Right lung (tissue), 10 donors: ENCODE results near the gene F12. TPM values are rescaled to one million over a fixed set of nuclear protein-coding genes. Genes with fewer than 3 reads are reported as not detected.
A peak's percentile ranks its signal among the peaks of the same experiment; 100 is the strongest.

Experiments
- DNase-seq, 2 donors: peaks; one replicate each; pipeline ENCODE4 v3.0.0-alpha.2; 2013
- long read RNA-seq, 8 donors: transcript quantifications; one replicate each; lab custom pipeline, GENCODE V29; 2026
- polyA plus RNA-seq, 5 donors: library from polyadenylated mRNA; unstranded; fragments of 120-200 nt; gene quantifications; one replicate each; pipeline versions ENCODE4 v1.2.1 to v1.2.3, GENCODE V29; 2013; ENCODE audit warnings: inconsistent platforms in 1 of 5, low replicate concordance in 1 of 5; ENCODE audit not compliant: insufficient read length in 5 of 5, insufficient read depth in 1 of 5

The F12 gene
- under 1 TPM in 4 of 5 donors, not detected in 1; 0.09 to 0.40 (median 0.17) TPM for polyA plus RNA-seq
- long read RNA-seq, donor 1 = 0 reads
- long read RNA-seq, donor 2 = 0 reads
- long read RNA-seq, donor 3 = 0 reads
- long read RNA-seq, donor 4 = 0 reads
- long read RNA-seq, donor 5 = 0 reads
- long read RNA-seq, donor 6 = 0 reads
- long read RNA-seq, donor 7 = 0 reads
- long read RNA-seq, donor 8 = 0 reads

DNA sequence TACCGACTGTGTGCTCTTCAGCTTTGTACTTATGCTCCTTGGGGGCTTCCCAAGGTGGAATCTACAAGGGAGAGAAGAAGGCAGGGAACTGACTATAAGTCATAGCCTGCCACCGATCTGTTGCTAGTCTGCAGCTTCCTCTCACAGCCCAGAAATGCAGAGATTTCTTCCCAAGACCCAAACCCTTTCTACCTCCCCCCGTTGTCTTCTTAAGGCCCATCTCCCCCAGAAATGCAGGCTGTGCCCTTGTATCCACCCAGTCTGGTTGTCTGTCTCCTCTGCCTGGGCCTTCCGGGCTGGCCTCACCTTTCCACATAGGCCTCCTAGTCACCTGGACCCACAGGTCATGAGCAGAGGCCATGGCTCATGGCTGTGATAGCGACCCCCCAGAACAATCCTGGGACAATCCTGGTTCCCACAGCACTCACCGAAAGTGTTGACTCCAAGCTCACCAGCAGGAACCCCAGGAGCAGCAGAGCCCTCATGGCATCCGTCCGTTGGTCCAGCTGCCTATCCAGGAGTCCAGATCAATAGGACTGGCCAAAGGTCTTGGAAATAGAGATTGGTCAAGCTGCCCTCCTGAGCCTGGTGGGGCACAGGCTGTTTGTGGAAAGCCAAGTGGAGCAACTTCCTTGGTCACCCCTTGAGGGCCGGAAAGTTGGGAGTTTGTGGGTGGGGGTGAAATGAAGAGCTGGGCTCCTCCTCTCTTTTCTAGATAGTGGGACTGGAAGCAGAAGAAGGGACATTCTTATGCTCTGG, at the start of gene F12:
Gene F12, minus strand, starts transcription at position 522 of the 759 bp plus-strand sequence. Its CDS starts 37 bp downstream, at position 485.
- no peak for DNase-seq

GRCh38 chr5:177458912-177459350, 49.6 kb upstream of the F12 start:
- DNase-seq = no peak

DNA sequence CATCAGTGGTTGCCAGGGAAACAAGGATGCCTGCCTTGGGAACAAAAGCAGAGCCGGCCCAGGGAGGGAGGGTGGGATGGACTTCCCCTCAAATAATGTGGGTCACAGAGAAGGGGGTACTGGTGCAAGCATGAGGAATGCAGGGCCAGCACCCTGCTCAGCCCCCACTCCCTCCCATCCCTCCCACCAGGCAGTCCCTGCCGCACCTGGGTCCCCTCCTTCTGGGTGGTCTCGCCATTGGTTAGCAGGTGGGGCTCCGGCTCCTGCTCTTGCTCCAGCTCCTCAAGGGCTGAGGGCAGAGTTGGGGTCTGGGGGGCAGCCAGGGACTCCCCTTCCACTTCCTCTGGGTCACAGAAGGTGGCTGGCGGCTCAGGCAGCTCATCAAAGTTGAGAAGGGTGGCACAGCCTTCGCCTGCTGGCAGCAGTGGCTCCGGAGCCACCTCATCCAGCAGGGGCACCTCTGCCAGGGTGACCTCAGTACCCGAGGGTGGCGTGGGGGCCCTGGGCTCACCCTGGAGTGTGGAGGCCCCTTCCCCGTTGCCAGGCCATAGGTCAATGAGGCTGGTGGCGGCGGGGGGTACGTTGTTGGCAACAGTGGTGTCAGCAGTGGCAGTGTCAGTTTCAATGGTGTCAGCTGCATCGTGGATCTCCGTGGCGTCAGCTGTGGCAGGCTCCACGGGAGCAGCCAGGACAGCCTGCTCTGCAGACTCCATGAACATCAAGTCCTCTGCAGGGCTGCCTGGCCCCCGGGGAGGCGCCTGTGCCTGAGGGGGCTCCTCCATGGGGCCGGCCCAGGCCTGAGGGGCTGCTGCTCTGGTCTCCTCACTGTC, 48.7 kb upstream of the F12 start:
- DNase-seq = no peak

GRCh38 chr5:177456976-177457851, 47.9 kb upstream of the F12 start:
- DNase-seq = peak; percentile 79

- no peak for DNase-seq
Observed at GRCh38 chr5:177456591-177456964, 47.2 kb upstream of the F12 start.

- peak; percentile 89 to 90 for DNase-seq
Observed at GRCh38 chr5:177455661-177456590, 46.6 kb upstream of the F12 start.

GRCh38 chr5:177455036-177455660, 45.8 kb upstream of the F12 start:
- DNase-seq = peak; percentile 68 to 72

DNA sequence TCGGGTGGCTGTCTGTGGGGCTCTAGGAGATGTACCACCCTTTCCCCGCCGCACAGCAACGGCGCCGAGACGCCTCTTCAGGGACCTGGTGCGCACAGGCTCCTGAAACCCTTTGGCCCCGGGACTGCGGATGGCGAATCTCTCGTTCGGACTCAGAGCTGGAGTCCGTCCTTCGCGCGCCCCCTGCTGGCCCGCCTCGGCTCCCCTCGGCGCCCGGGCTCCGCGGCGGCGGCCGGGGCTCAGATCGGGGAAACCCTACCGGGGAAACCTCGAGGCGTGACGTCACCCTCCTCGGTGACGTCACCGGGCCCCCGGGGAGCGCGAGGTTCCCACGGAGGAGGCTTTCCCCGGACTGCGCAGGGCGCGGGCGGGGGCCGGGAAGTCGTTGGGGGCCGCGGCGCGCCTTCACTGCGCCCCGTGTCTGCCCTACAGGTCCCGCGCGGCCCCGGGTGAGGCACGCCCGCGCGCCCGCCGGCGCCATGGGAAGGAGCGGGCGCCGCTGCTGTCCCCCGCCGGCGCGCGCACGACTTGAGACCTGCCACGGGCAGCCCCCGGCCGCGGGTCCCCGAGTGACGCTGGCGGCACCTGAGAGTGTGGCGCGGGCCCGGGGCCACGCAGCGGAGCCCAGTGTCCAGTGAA, 45.2 kb upstream of the F12 start:
- DNase-seq = peak; percentile 86 to 88

DNA sequence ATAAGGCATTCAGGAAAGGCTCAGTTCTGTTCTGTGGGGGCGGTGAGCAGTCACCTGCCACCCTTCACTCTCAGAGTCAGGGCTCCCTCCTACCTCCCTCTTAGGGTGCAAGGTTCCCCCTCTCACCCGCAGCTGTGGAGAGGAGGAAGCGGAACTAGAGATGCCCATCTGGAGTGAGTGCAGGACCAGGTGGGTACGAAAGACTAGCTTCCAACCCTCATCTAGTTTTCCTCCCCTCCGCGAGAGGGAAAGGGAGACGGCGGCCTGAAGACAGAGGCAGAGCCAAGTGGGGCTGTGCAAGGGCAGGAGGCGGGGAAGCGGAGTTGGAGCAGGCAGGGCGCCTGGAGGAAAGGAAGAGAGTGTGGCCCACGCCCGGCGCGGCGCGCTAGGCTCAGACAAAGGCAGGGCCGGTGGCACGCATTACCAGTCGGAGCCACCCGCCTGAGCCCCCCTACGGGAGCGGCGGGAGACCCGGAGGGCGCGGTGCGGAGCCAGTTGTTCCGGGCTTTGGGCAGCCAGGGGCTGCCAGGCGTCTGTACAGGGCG, 44.6 kb upstream of the F12 start:
- DNase-seq = no peak

DNA sequence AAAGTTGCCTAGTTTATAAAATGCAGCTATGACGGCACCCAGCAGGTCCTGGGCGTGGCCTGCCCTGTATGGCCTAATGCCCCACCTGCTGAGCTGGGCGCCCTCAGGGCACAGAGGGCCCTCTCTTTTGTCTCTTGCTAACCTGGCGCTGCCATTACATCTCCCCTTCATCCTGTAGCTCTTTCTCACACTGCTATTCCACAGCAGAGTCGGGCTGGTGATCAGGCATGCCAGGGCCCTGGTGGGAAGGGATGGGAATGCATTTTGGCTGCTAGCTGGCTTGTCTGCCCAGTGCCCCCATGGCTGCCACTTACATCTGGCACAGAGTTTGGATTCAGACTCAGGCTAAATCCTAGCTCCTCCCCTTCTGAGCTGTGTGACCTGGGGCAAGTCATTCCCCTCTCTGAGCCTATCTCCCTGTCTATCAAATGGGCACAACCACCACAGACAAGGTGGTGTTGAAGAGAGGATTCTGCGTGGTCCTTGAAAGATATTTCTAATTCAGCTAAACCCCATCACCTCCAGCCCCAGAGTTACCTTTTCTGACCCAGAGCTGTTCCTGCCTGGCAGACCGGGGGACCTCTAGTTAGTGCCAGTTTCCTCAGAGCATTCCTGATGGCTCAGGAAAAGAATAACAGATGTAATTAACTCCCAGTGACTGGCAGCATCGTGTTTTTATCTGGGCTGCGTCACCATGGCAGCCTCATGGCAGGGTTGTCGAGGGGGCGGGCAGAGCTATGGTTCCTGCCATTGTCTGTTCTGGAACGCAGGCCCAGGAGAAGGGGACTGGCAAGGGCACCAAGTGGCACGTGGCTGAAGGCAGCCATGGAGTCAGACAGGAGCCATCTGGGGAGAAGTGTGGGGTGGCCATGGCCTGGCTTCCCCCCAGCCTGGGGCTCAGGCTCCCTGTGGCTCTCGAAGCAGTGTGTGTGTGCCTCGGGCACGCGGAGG, 43.6 kb upstream of the F12 start:
- DNase-seq = no peak

GRCh38 chr5:177450667-177451424, 41.5 kb upstream of the F12 start:
- no peak for DNase-seq

- DNase-seq = no peak
Observed at GRCh38 chr5:177449140-177450061, 40.0 kb upstream of the F12 start.

GRCh38 chr5:177448244-177448950, 39.0 kb upstream of the F12 start:
- DNase-seq = no peak

GRCh38 chr5:177447611-177448243, 38.4 kb upstream of the F12 start:
- DNase-seq = no peak
